ENCODE results near the gene FLAD1.
A peak's percentile ranks its signal among the peaks of the same experiment; 100 is the strongest.

DNA sequence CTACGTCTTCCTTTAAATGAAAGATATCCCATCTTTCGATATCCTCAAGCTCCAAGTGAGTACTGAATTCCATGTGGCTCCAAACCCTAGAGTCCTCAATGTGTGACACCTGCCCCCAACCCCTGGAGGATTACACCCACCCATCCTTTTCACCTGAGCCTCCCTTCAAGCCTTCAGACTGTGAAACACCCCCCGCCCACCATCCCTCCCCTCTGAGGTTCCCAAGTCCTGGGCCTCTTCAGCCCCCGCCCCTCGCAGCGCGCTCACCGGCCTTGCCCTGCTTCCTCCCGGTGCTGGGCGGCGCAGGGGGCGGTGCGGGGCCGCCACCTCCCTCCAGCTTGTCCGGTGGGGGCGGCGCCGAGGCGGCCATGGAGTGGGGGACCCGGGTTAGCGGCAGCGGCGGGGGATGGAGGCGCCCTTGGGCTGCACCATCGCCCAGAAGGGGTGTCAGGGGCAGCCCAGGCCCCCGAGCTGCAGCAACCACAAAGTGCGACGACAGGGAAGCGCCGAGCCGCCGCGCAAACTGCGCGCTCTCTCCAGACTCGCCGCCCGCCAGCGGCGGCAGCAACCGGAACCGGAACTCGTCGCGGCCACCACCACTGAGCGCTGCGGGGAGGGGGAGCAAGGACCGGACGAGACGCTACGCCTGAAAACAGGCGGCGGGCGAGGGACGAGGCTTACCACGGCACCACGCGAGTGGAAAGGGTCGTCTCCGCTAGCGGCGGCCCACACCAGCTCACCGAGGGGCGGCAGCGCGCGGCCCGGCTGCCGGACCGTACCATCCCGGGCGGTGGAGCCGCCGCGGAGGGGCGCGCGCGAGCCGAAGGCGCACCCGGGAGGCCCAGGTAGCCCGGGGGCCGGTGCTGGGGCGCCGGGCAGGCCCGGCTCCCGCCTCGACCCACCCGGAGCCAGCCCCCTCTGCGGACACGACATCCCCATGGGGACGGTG lies 21.7 kb upstream of the FLAD1 start, which contains the start of gene PYGO2:
- peak in 2 of 4 donors; percentile 68 to 89 for TF ChIP-seq POLR2A (IDR thresholded peaks at IDR 0.05)
- TF ChIP-seq, protein P1, sequence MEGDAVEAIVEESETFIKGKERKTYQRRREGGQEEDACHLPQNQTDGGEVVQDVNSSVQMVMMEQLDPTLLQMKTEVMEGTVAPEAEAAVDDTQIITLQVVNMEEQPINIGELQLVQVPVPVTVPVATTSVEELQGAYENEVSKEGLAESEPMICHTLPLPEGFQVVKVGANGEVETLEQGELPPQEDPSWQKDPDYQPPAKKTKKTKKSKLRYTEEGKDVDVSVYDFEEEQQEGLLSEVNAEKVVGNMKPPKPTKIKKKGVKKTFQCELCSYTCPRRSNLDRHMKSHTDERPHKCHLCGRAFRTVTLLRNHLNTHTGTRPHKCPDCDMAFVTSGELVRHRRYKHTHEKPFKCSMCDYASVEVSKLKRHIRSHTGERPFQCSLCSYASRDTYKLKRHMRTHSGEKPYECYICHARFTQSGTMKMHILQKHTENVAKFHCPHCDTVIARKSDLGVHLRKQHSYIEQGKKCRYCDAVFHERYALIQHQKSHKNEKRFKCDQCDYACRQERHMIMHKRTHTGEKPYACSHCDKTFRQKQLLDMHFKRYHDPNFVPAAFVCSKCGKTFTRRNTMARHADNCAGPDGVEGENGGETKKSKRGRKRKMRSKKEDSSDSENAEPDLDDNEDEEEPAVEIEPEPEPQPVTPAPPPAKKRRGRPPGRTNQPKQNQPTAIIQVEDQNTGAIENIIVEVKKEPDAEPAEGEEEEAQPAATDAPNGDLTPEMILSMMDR (IDR thresholded peaks at IDR 0.05): peak; percentile 26 to 89 (median 70)
